HG03039 (cell line): ENCODE results near the gene LUC7L.
"Not testable (repeated sequence)": the region's sequence is repeated elsewhere in the genome, so short reads cannot be mapped to it uniquely, and the experiment has no call there.

Experiments used
- ATAC-seq: cut with Tn5 transposase; IDR thresholded peaks from one replicate; pipeline ENCODE4 v1.9.1; 2021; ENCODE audit warnings: mild to moderate bottlenecking, moderate library complexity; ENCODE audit not compliant: unreplicated experiment

Gene LUC7L

GRCh38 chr16:264440-264951 is 35.2 kb upstream of the LUC7L start:
- ATAC-seq = no peak

- ATAC-seq = no peak
These were observed 34.7 kb upstream of the LUC7L start for GRCh38 chr16:263944-264343.

GRCh38 chr16:263182-263774 is 34.0 kb upstream of the LUC7L start:
- ATAC-seq = no peak

GRCh38 chr16:262121-262745 is 33.0 kb upstream of the LUC7L start:
- no peak for ATAC-seq

GRCh38 chr16:261031-261691 is 31.9 kb upstream of the LUC7L start:
- ATAC-seq = no peak

GRCh38 chr16:260326-260725 is 31.1 kb upstream of the LUC7L start:
- no peak for ATAC-seq

GRCh38 chr16:259814-260253 is 30.6 kb upstream of the LUC7L start:
- no peak for ATAC-seq

GRCh38 chr16:259226-259625 is 30.0 kb upstream of the LUC7L start:
- no peak for ATAC-seq

GRCh38 chr16:258091-258490 is 28.8 kb upstream of the LUC7L start:
- not testable (repeated sequence) for ATAC-seq

GRCh38 chr16:255183-255582 is 25.9 kb upstream of the LUC7L start:
- no peak for ATAC-seq

- ATAC-seq = no peak
These were observed 25.2 kb upstream of the LUC7L start for GRCh38 chr16:254461-254860.

GRCh38 chr16:253833-254232 is 24.6 kb upstream of the LUC7L start:
- no peak for ATAC-seq

GRCh38 chr16:252366-253337 is 23.4 kb upstream of the LUC7L start:
- no peak for ATAC-seq

GRCh38 chr16:249431-249830 is 20.2 kb upstream of the LUC7L start:
- ATAC-seq = no peak

- no peak for ATAC-seq
These were observed 17.8 kb upstream of the LUC7L start for GRCh38 chr16:247027-247426.

- no peak for ATAC-seq
These were observed 15.9 kb upstream of the LUC7L start for GRCh38 chr16:245105-245504.

- no peak for ATAC-seq
These were observed 14.1 kb upstream of the LUC7L start for GRCh38 chr16:243348-243747.

- no peak for ATAC-seq
These were observed 13.0 kb upstream of the LUC7L start for GRCh38 chr16:242281-242680.

GRCh38 chr16:240559-240958 is 11.3 kb upstream of the LUC7L start:
- no peak for ATAC-seq

GRCh38 chr16:239948-240277 is 10.7 kb upstream of the LUC7L start:
- no peak for ATAC-seq
